ENCODE results near the gene SCAF11.

DNA sequence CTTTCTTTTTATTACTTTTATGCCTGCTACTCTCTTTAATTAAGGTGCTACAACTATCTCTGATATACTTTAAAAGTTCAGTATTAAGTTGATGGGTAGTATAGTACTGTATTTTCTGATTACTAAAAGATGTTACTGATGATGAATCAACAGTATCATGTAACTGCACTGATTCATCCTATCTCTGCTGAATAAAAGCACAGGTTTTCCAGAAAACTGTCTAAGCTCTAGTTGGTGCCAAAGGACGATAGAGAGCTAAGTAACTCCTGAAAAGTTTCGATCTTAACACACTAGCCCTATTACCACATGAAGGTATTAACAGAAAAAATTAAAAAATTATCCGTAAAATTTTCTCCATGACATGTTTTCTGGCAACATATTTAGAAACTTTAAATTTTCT is 2.1 kb downstream of the SCAF11 start:
- TF ChIP-seq YY1 (IDR thresholded peaks at IDR 0.05; ENCODE audit: insufficient read depth, insufficient read length) (no peak), ZNF274 (IDR thresholded peaks at IDR 0.05; ENCODE audit: low read depth, low read length) (no peak), SUZ12 (IDR thresholded peaks at IDR 0.05; ENCODE audit: extremely low read depth, insufficient read depth, insufficient read length) (no peak)
